ENCODE data around the gene MON1A. TPM values are rescaled to one million over a fixed set of nuclear protein-coding genes. Genes with fewer than 3 reads are reported as not detected.

Gene MON1A
- total RNA-seq, 1 donor from 2014 or later = 13.8 TPM

DNA sequence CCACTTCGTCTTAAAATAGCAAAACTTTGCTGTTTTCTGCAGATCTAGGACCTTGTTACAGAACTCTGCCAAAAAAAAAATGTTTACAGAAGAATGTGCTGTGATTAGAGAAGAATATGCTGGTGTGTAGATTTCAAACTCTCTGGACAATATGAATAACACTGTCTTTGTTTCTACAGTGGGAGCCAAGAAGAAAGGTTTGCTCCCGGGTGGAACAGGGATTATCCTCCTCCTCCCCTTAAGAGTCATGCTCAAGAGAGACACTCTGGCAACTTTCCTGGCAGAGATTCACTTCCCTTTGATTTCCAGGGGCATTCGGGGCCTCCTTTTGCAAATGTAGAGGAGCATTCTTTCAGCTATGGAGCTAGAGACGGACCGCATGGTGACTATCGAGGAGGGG, 37.7 kb upstream of the MON1A start:
- Mint-ChIP-seq H3K9me3 (ENCODE audit: unreplicated experiment) (no peaks in the 10 kb centered on the region), H3K36me3 (ENCODE audit: unreplicated experiment) (peaks cover 26% of the 10 kb centered on the region), H3K27ac (ENCODE audit: unreplicated experiment) (peak overlapping the region; percentile 62), H3K27me3 (ENCODE audit: unreplicated experiment) (no peaks in the 10 kb centered on the region), H3K4me1 (ENCODE audit: unreplicated experiment) (peaks cover 25% of the 10 kb centered on the region), H3K4me3 (ENCODE audit: unreplicated experiment) (no peak overlapping the region)
- TF ChIP-seq, protein P1, sequence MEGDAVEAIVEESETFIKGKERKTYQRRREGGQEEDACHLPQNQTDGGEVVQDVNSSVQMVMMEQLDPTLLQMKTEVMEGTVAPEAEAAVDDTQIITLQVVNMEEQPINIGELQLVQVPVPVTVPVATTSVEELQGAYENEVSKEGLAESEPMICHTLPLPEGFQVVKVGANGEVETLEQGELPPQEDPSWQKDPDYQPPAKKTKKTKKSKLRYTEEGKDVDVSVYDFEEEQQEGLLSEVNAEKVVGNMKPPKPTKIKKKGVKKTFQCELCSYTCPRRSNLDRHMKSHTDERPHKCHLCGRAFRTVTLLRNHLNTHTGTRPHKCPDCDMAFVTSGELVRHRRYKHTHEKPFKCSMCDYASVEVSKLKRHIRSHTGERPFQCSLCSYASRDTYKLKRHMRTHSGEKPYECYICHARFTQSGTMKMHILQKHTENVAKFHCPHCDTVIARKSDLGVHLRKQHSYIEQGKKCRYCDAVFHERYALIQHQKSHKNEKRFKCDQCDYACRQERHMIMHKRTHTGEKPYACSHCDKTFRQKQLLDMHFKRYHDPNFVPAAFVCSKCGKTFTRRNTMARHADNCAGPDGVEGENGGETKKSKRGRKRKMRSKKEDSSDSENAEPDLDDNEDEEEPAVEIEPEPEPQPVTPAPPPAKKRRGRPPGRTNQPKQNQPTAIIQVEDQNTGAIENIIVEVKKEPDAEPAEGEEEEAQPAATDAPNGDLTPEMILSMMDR (IDR thresholded peaks at IDR 0.05) = no peak
- no peak for DNase-seq (ENCODE audit: extremely low spot score, unreplicated experiment)

DNA sequence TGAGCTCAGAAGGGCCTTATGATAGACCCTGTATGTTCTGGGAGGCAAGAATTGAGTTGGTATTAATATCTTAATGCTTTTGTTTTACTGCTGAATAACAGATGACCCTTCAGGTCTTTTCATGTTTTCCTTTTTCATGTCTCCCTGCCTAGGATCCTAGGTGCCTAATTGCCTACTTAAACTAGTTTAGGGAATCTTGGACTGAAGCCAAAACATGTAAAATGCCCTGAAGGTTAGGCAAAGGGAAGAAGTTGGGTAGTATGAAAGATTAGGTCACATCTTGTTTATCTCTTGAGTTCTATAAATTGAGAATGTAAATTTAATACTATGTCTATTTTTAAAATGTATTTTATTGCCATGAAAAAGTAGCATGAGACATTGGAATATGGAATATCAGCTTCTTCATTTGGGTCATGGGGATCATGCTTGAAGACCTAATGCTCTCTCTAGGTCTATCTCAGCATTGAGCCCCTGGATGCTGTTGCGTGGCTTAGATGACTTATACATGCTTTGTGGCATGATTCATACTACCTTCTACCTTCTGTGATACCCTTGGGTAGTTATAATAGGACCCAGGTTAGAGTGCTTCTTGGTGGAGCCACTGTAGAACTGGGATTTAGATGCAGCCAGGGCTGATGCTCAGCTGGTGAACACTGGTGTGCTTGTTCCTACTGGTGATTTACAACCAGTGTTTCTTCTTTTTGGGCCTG, 36.8 kb upstream of the MON1A start:
- H3K4me3 Mint-ChIP-seq (ENCODE audit: unreplicated experiment) = no peak overlapping the region
- peaks cover 24% of the 10 kb centered on the region for H3K36me3 Mint-ChIP-seq (ENCODE audit: unreplicated experiment)
- H3K27me3 Mint-ChIP-seq (ENCODE audit: unreplicated experiment) = no peaks in the 10 kb centered on the region
- no peaks in the 10 kb centered on the region for H3K9me3 Mint-ChIP-seq (ENCODE audit: unreplicated experiment)
- TF ChIP-seq, protein P1 (IDR thresholded peaks at IDR 0.05) = no peak
- no peak for DNase-seq (ENCODE audit: extremely low spot score, unreplicated experiment)
- no peak overlapping the region for H3K27ac Mint-ChIP-seq (ENCODE audit: unreplicated experiment)
- peaks cover 25% of the 10 kb centered on the region for H3K4me1 Mint-ChIP-seq (ENCODE audit: unreplicated experiment)

DNA sequence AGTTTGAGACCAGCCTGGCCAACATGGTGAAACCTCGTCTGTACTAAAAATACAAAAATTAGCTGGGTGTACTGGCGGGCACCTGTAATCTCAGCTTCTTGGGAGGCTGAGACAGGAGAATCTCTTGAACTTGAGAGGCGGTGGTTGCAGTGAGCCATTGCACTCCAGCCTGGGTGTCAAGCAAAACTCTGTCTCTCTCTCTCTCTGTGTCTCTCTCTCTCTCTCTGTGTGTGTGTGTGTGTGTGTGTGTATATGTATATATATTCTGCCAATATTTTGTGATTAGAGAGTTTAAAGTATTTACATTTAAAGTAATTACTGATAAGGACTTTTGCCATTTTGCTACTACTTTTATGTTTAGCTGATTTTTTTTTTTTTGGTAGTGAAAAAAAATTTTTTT, 26.0 kb upstream of the MON1A start:
- Mint-ChIP-seq H3K27me3 (ENCODE audit: unreplicated experiment) (no peaks in the 10 kb centered on the region), H3K9me3 (ENCODE audit: unreplicated experiment) (no peaks in the 10 kb centered on the region), H3K4me3 (ENCODE audit: unreplicated experiment) (no peak overlapping the region), H3K4me1 (ENCODE audit: unreplicated experiment) (peaks cover 21% of the 10 kb centered on the region), H3K36me3 (ENCODE audit: unreplicated experiment) (peaks cover 2% of the 10 kb centered on the region), H3K27ac (ENCODE audit: unreplicated experiment) (no peak overlapping the region)
- TF ChIP-seq, protein P1 (IDR thresholded peaks at IDR 0.05) = no peak
- DNase-seq (ENCODE audit: extremely low spot score, unreplicated experiment) = no peak

DNA sequence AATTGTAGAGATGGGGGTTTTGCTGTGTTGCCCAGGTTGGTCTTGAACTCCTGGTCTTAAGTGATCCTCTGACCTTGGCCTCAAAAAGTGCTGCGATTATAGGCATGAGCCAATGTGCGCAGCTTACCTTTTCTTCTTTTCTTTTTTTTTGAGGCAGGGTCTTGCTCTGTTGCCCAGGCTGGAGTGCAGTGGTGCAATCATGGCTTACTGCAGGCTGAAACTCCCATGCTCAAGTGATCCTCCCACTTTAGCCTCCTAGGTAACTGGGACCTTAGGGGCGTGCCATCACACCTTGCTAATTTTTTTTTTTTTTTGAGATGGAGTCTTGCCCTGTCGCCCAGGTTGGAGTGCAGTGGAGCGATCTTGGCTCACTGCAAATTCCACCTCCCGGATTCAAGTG, 23.3 kb upstream of the MON1A start:
- H3K36me3 Mint-ChIP-seq (ENCODE audit: unreplicated experiment) = peaks cover 2% of the 10 kb centered on the region
- no peaks in the 10 kb centered on the region for H3K9me3 Mint-ChIP-seq (ENCODE audit: unreplicated experiment)
- H3K27me3 Mint-ChIP-seq (ENCODE audit: unreplicated experiment) = no peaks in the 10 kb centered on the region
- no peak overlapping the region for H3K27ac Mint-ChIP-seq (ENCODE audit: unreplicated experiment)
- TF ChIP-seq, protein P1 (IDR thresholded peaks at IDR 0.05) = no peak
- no peak overlapping the region for H3K4me3 Mint-ChIP-seq (ENCODE audit: unreplicated experiment)
- H3K4me1 Mint-ChIP-seq (ENCODE audit: unreplicated experiment) = peaks cover 23% of the 10 kb centered on the region
- no peak for DNase-seq (ENCODE audit: extremely low spot score, unreplicated experiment)

DNA sequence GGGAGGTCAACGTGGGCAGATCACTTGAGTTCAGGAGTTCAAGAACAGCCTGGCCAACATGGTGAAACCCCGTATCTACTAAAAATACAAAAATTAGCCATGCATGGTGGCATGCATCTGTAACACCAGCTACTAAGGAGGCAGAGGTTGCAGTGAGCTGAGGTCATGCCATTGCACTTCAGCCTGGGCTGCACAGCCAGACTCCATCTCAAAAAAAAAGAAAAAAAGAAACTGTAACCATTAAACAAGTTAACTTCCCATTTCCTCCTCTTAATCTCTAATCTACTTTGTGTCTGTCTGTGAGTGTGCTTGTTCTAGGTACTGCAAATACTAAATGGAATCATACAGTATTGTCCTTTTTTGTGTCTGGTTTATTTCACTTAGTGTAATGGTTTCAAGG, 13.0 kb upstream of the MON1A start:
- TF ChIP-seq, protein P1 (IDR thresholded peaks at IDR 0.05) = no peak
- no peak for DNase-seq (ENCODE audit: extremely low spot score, unreplicated experiment)
- Mint-ChIP-seq H3K27me3 (ENCODE audit: unreplicated experiment) (no peaks in the 10 kb centered on the region), H3K9me3 (ENCODE audit: unreplicated experiment) (no peaks in the 10 kb centered on the region), H3K4me1 (ENCODE audit: unreplicated experiment) (peaks cover 23% of the 10 kb centered on the region), H3K36me3 (ENCODE audit: unreplicated experiment) (peaks cover 4% of the 10 kb centered on the region), H3K4me3 (ENCODE audit: unreplicated experiment) (no peak overlapping the region), H3K27ac (ENCODE audit: unreplicated experiment) (no peak overlapping the region)
